ENCODE data around the gene TTC7B.

- TF ChIP-seq CTCF (IDR thresholded peaks at IDR 0.05; ENCODE audit: low read length): no peak
- TF ChIP-seq EZH2 (IDR thresholded peaks at IDR 0.05; ENCODE audit: borderline replicate concordance, low read length): no peak
These were observed 311.6 kb downstream of the TTC7B start for GRCh38 chr14:90504643-90505042.
